GM20000 (cell line): ENCODE results near the gene AOPEP.

Experiments used
- DNase-seq: peaks from one replicate; pipeline ENCODE4 v3.0.0; 2012; ENCODE audit warnings: low spot score
- CTCF ChIP-seq: IDR thresholded peaks from 2 replicates; pipeline ENCODE4 v1.5.1; 2012; ENCODE audit warnings: mild to moderate bottlenecking, control low read depth; ENCODE audit errors: extremely low read depth, missing control alignments

AOPEP gene

GRCh38 chr9:95124582-95125367 lies 398.3 kb downstream of the AOPEP start:
- TF ChIP-seq CTCF = no peak

GRCh38 chr9:95125652-95126051 lies 399.2 kb downstream of the AOPEP start:
- no peak for DNase-seq
- TF ChIP-seq CTCF = no peak

More at GRCh38 chr9:95124582-95125367, 398.3 kb downstream of the AOPEP start:
- DNase-seq = no peak

- no peak for TF ChIP-seq CTCF
- no peak for DNase-seq
These were observed 400.2 kb downstream of the AOPEP start for GRCh38 chr9:95126739-95127138.

- peak; percentile 99 for TF ChIP-seq CTCF
- peak; percentile 82 for DNase-seq
These were observed 401.0 kb downstream of the AOPEP start for GRCh38 chr9:95127249-95128176.

- DNase-seq = no peak
- no peak for TF ChIP-seq CTCF
These were observed 401.7 kb downstream of the AOPEP start for GRCh38 chr9:95128177-95128524.

GRCh38 chr9:95129476-95130291 lies 403.2 kb downstream of the AOPEP start:
- no peak for TF ChIP-seq CTCF
- no peak for DNase-seq
